H1 (cell line): ENCODE results near the gene SORD. TPM values are rescaled to one million over a fixed set of nuclear protein-coding genes. Genes with fewer than 3 reads are reported as not detected.

Source experiments
- CTCF ChIA-PET: fragments of 300-600 bp; sonication (Branson Sonifier 250); formaldehyde crosslinking; loops from one replicate; lab custom pipeline; 2021; ENCODE audit not compliant: partially characterized antibody; lab: Charles Lee
- POLR2A ChIA-PET: fragments of 300-600 bp; sonication (Branson Sonifier 250); formaldehyde crosslinking; loops from one replicate; lab custom pipeline; 2021; ENCODE audit warnings: inconsistent platforms; ENCODE audit not compliant: partially characterized antibody; lab: Charles Lee
- DNase-seq, 2 experiments: peaks; one replicate each; pipeline versions ENCODE4 v3.0.0 to v3.0.0-alpha.2; 2010 to 2022; ENCODE audit warnings: low spot score in 2 of 2, low read depth in 1 of 2, mixed read lengths in 1 of 2
- FAIRE-seq: peaks from 2 replicates; lab custom pipeline; 2011; peaks lifted over from hg19 to GRCh38; lab: Jason Lieb, UNC
- H2AFZ ChIP-seq: 2 replicates; pipeline ENCODE4 v1.8.1; 2012; ENCODE audit warnings: low read length, inconsistent platforms
- H2AK5ac ChIP-seq: 2 replicates; pipeline ENCODE4 v1.6.1; 2013; ENCODE audit warnings: low read depth, low read length
- H2BK120ac ChIP-seq: replicated peaks from 2 replicates; pipeline ENCODE3; 2013; ENCODE audit warnings: low read depth, low read length, inconsistent platforms
- H2BK12ac ChIP-seq: 2 replicates; pipeline ENCODE4 v1.6.1; 2013; ENCODE audit warnings: low read depth, low read length
- H2BK15ac ChIP-seq: 2 replicates; pipeline ENCODE4 v1.6.1; 2013; ENCODE audit warnings: low read length
- H2BK20ac ChIP-seq: 2 replicates; pipeline ENCODE4 v1.6.1; 2013; ENCODE audit warnings: low read length
- H2BK5ac ChIP-seq: 2 replicates; pipeline ENCODE4 v1.6.1; 2013; ENCODE audit warnings: low read depth, low read length
- H3K14ac ChIP-seq: 2 replicates; pipeline ENCODE4 v1.6.1; 2013; ENCODE audit warnings: inconsistent platforms; ENCODE audit not compliant: insufficient read length
- H3K18ac ChIP-seq: 2 replicates; pipeline ENCODE4 v1.6.1; 2013; ENCODE audit warnings: low read length; ENCODE audit errors: extremely low read depth
- H3K23ac ChIP-seq: 2 replicates; pipeline ENCODE4 v1.6.1; 2013; ENCODE audit warnings: inconsistent platforms; ENCODE audit not compliant: insufficient read length
- H3K23me2 ChIP-seq: 2 replicates; pipeline ENCODE4 v1.6.1; 2013; ENCODE audit warnings: low read depth, low read length
- H3K27ac ChIP-seq: 2 replicates; pipeline ENCODE4 v1.6.1; 2011; ENCODE audit warnings: low read depth, low read length, inconsistent platforms
- H3K27me3 ChIP-seq, 4 experiments: replicated peaks in 1 of 4; 1 replicate in 1 of 4; 2 replicates in 3 of 4; pipeline versions ENCODE4 v1.6.1 to v1.8.1; 2011 to 2013; ENCODE audit warnings: low read length in 3 of 4, mild to moderate bottlenecking in 3 of 4, inconsistent platforms in 2 of 4, mixed read lengths in 2 of 4, moderate library complexity in 1 of 4; ENCODE audit not compliant: control insufficient read depth in 3 of 4, insufficient read depth in 3 of 4; ENCODE audit errors: extremely low read depth in 1 of 4
- H3K36me3 ChIP-seq, 4 experiments: 2 replicates each; pipeline versions ENCODE4 v1.6.1 to v1.8.1; 2011 to 2013; ENCODE audit warnings: mild to moderate bottlenecking in 4 of 4, low read length in 3 of 4, moderate library complexity in 2 of 4, control low read depth in 1 of 4, inconsistent platforms in 1 of 4; ENCODE audit not compliant: insufficient read depth in 4 of 4, control insufficient read depth in 2 of 4
- H3K4ac ChIP-seq: replicated peaks from 2 replicates; pipeline ENCODE3; 2013; ENCODE audit warnings: low read length, low read depth, mixed read lengths, inconsistent platforms; ENCODE audit not compliant: insufficient read length
- H3K4me1 ChIP-seq, 4 experiments: replicated peaks in 1 of 4; 1 replicate in 1 of 4; 2 replicates in 3 of 4; pipeline versions ENCODE4 v1.6.1 to v1.8.1; 2011 to 2013; ENCODE audit warnings: low read length in 3 of 4, inconsistent platforms in 2 of 4, mixed read lengths in 1 of 4; ENCODE audit not compliant: insufficient read depth in 4 of 4, control insufficient read depth in 3 of 4
- H3K4me2 ChIP-seq, 2 experiments: 2 replicates each; pipeline versions ENCODE4 v1.6.1 to v1.8.1; 2011 to 2013; ENCODE audit warnings: low read depth in 2 of 2, low read length in 2 of 2, control low read depth in 1 of 2, inconsistent platforms in 1 of 2, mild to moderate bottlenecking in 1 of 2; ENCODE audit not compliant: insufficient read depth in 1 of 2
- H3K4me3 ChIP-seq, 4 experiments: fragments of 200-600, 300-600 bp in 1 of 4; sonication (generic), shearing (Covaris generic), sonication (Bioruptor Twin) in 1 of 4; 2 replicates each; pipeline versions ENCODE4 v1.5.1 to v1.8.1; 2011 to 2016; ENCODE audit warnings: low read length in 4 of 4, low read depth in 3 of 4, control low read depth in 2 of 4, inconsistent platforms in 2 of 4, mild to moderate bottlenecking in 2 of 4, mixed read lengths in 1 of 4, moderate library complexity in 1 of 4; ENCODE audit not compliant: insufficient read depth in 2 of 4; ENCODE audit errors: extremely low read depth in 1 of 4
- H3K56ac ChIP-seq: replicated peaks from 2 replicates; pipeline ENCODE3; 2013; ENCODE audit warnings: low read depth, mild to moderate bottlenecking, mixed read lengths, low read length, inconsistent platforms; ENCODE audit not compliant: insufficient read length
- H3K79me1 ChIP-seq: 2 replicates; pipeline ENCODE4 v1.6.1; 2013; ENCODE audit warnings: low read depth, low read length, control low read depth
- H3K79me2 ChIP-seq, 2 experiments: 2 replicates each; pipeline versions ENCODE4 v1.6.1 to v1.8.1; 2012 to 2013; ENCODE audit warnings: low read length in 2 of 2, mild to moderate bottlenecking in 2 of 2, inconsistent platforms in 1 of 2; ENCODE audit not compliant: insufficient read depth in 2 of 2, control insufficient read depth in 1 of 2
- H3K9ac ChIP-seq, 4 experiments: replicated peaks in 1 of 4; 1 replicate in 1 of 4; 2 replicates in 3 of 4; pipeline versions ENCODE4 v1.6.1 to v1.8.1; 2011 to 2013; ENCODE audit warnings: low read depth in 3 of 4, low read length in 3 of 4, control low read depth in 2 of 4, mild to moderate bottlenecking in 2 of 4, moderate library complexity in 2 of 4, inconsistent platforms in 1 of 4; ENCODE audit errors: extremely low read depth in 1 of 4
- H3K9me3 ChIP-seq, 2 experiments: 2 replicates each; pipeline versions ENCODE4 v1.6.1 to v1.8.1; 2012 to 2013; ENCODE audit warnings: mild to moderate bottlenecking in 2 of 2, moderate library complexity in 2 of 2, control low read depth in 1 of 2, inconsistent platforms in 1 of 2, low read depth in 1 of 2, low read length in 1 of 2, mixed read lengths in 1 of 2; ENCODE audit not compliant: insufficient read depth in 2 of 2
- H4K20me1 ChIP-seq, 2 experiments: replicated peaks in 1 of 2; 2 replicates each; pipeline versions ENCODE3 to v1.8.1; 2011 to 2013; ENCODE audit warnings: inconsistent platforms in 2 of 2, low read length in 2 of 2, mild to moderate bottlenecking in 1 of 2; ENCODE audit not compliant: insufficient read depth in 2 of 2, control insufficient read depth in 1 of 2
- H4K5ac ChIP-seq: 2 replicates; pipeline ENCODE4 v1.6.1; 2013; ENCODE audit warnings: low read length, low read depth, mixed read lengths, inconsistent platforms; ENCODE audit not compliant: insufficient read length
- H4K8ac ChIP-seq: 2 replicates; pipeline ENCODE4 v1.8.0; 2013; ENCODE audit warnings: mild to moderate bottlenecking, moderate library complexity, low read length, inconsistent platforms; ENCODE audit not compliant: insufficient read depth; ENCODE audit errors: extremely low read depth
- H4K91ac ChIP-seq: replicated peaks from 2 replicates; pipeline ENCODE3; 2013; ENCODE audit warnings: low read length, mixed read lengths, inconsistent platforms; ENCODE audit not compliant: insufficient read length
- BACH1 ChIP-seq: IDR thresholded peaks from 2 replicates; pipeline ENCODE4 v1.6.1; 2012; ENCODE audit warnings: low read length, improper control_type of control experiment
- BRCA1 ChIP-seq: IDR thresholded peaks from 2 replicates; pipeline ENCODE4 v1.6.1; 2012; ENCODE audit warnings: low read depth, low read length, improper control_type of control experiment
- CBX8 ChIP-seq: fragments of 300-800, 300-1000 bp; sonication (generic); IDR thresholded peaks from 2 replicates; pipeline ENCODE4 v1.7.1; 2016; ENCODE audit warnings: low read depth, low read length, borderline replicate concordance
- CEBPB ChIP-seq: IDR thresholded peaks from 2 replicates; pipeline ENCODE4 v1.6.1; 2012; ENCODE audit warnings: low read depth, low read length
- CHD2 ChIP-seq: IDR thresholded peaks from 2 replicates; pipeline ENCODE4 v1.6.1; 2012; ENCODE audit warnings: low read length, improper control_type of control experiment
- KDM5A ChIP-seq: fragments of 200-600 bp; IDR thresholded peaks from 2 replicates; pipeline ENCODE4 v1.7.1; 2012; ENCODE audit warnings: mild to moderate bottlenecking, low read length, inconsistent platforms, mixed read lengths
- RXRA ChIP-seq: IDR thresholded peaks from 2 replicates; pipeline ENCODE4 v1.6.1; 2011; ENCODE audit warnings: low read depth, mild to moderate bottlenecking, low read length, moderate library complexity; ENCODE audit not compliant: insufficient read depth
- SAP30 ChIP-seq: fragments of 300-600 bp; sonication (generic); IDR thresholded peaks from 2 replicates; pipeline ENCODE4 v1.7.1; 2012; ENCODE audit warnings: low read length, moderate library complexity, mild to moderate bottlenecking, inconsistent platforms; ENCODE audit not compliant: insufficient read depth, insufficient replicate concordance
- TEAD4 ChIP-seq: IDR thresholded peaks from 2 replicates; pipeline ENCODE4 v1.6.1; 2012; ENCODE audit warnings: low read depth, low read length, inconsistent platforms, mixed read lengths
- WGBS, 2 experiments: shearing (Covaris generic) in 1 of 2; methylation state at CpG; one replicate each; pipeline versions ENCODE4 v1.1.6 to v1.1.7; 2013 to 2015; ENCODE audit warnings: low lambda C conversion rate in 2 of 2, mixed read lengths in 2 of 2, inconsistent platforms in 1 of 2, low coverage in 1 of 2, missing lambda C conversion rate in 1 of 2; ENCODE audit not compliant: insufficient replicate concordance in 2 of 2, insufficient coverage in 1 of 2, insufficient read length in 1 of 2; ENCODE audit errors: extremely low coverage in 1 of 2, missing lambda C conversion rate in 1 of 2; 5-methylcytosine and 5-hydroxymethylcytosine counted together
- polyA plus RNA-seq, 7 experiments: library from polyadenylated mRNA; depleted of rRNA in 3 of 7; stranded (reverse) in 5 of 7; unstranded in 2 of 7; fragments of >200 nt in 5 of 7; fragments of 200-250 nt in 2 of 7; gene quantifications; 1 replicate in 5 of 7; 2 replicates in 1 of 7; 4 replicates in 1 of 7; pipeline versions ENCODE4 v1.2.1 to v1.2.3, GENCODE V29; 2011 to 2013; ENCODE audit warnings: missing spikeins in 2 of 7, mixed read lengths in 2 of 7
- total RNA-seq: library from RNA; stranded (reverse); fragmentation: NEBNext Ultra II Directional; extraction: Animal tissue kit (Norgen Biotek cat#: 25700); gene quantifications from 2 replicates; pipeline ENCODE4 v1.2.1, GENCODE V29; 2021

SORD gene
- total and polyA plus RNA-seq, 2 of the 8 experiments (the other 6 are each of a cell fraction or from before 2014, with no cell fraction given): 52.6 to 75.8 TPM

- Histone ChIP-seq H3K79me1 (no peaks in the 10 kb centered on the region), H3K4ac (no peak overlapping the region), H3K14ac (no peak overlapping the region), H3K4me2 (no peak overlapping the region), H2BK12ac (no peak overlapping the region), H2AFZ (no peak overlapping the region), H3K4me3 (no peak overlapping the region), H3K23ac (no peak overlapping the region), H3K4me1 (peaks cover 0 to 6% (median 2%) of the 10 kb centered on the region in 4 experiments; a peak in 5 of 7 replicates), H2BK120ac (no peak overlapping the region), H3K36me3 (no peaks in the 10 kb centered on the region), H2BK5ac (no peak overlapping the region), H2BK20ac (no peak overlapping the region), H4K8ac (no peak overlapping the region), H4K20me1 (peaks cover 0 to 2% of the 10 kb centered on the region in 2 experiments), H3K27ac (no peak overlapping the region), H2BK15ac (no peak overlapping the region), H3K79me2 (no peaks in the 10 kb centered on the region), H3K23me2 (no peaks in the 10 kb centered on the region; the same call in 1 of the 2 replicates), H3K9me3 (no peaks in the 10 kb centered on the region), H3K9ac (no peak overlapping the region), H3K27me3 (peaks cover 17 to 31% (median 26%) of the 10 kb centered on the region in 4 experiments), H3K18ac (no peak overlapping the region), H2AK5ac (no peak overlapping the region), H4K91ac (no peak overlapping the region), H4K5ac (no peak overlapping the region), H3K56ac (no peak overlapping the region)
- 80% methylated on average over 15 of the region's 15 CpGs; no CpG with 5 or more reads in 1 of the 2 experiments for WGBS, 2 experiments
- no peak for TF ChIP-seq SAP30
- TF ChIP-seq KDM5A: no peak
- no peak for TF ChIP-seq CEBPB
- TF ChIP-seq BRCA1: no peak
- TF ChIP-seq BACH1: no peak
- TF ChIP-seq CHD2: no peak
- no peak for TF ChIP-seq TEAD4
- no peak for TF ChIP-seq RXRA
- no peak for TF ChIP-seq CBX8
- FAIRE-seq (no peak), DNase-seq (no peak)
- ChIA-PET CTCF (interaction anchor here (0.6 to 3.3 kb wide), 7 partner anchors 8 to 253 kb away, joined by 3 to 29 read pairs (median 4); no protein-coding TSS in a partner anchor), POLR2A (no interaction called here)
These were observed 83.2 kb downstream of the SORD start for GRCh38 chr15:45106002-45106790.
